Prostate gland (tissue), 2 donors: ENCODE measurements around the gene SUGCT.

ENCODE experiments used
- CTCF ChIP-seq, 4 experiments: fragments of 200-600 bp in 2 of 4; fragments of 450-650 bp in 2 of 4; sonication (generic) in 2 of 4; IDR thresholded peaks; 1 replicate in 3 of 4; 2 replicates in 1 of 4; pipeline ENCODE4 v1.5.1; 2016 to 2019; ENCODE audit warnings: antibody characterized with exemption in 4 of 4, mild to moderate bottlenecking in 2 of 4, moderate library complexity in 2 of 4
- POLR2A ChIP-seq: fragments of 450-650 bp; IDR thresholded peaks from one replicate; pipeline ENCODE4 v1.6.1; 2016; ENCODE audit warnings: antibody characterized with exemption, mild to moderate bottlenecking

- no peak for TF ChIP-seq CTCF (IDR thresholded peaks at IDR 0.05)
- no peak for TF ChIP-seq POLR2A
Observed at GRCh38 chr7:40234666-40235065, 99.9 kb downstream of the SUGCT start.
